Measurements from ENCODE around the gene SEMA3C. TPM values are rescaled to one million over a fixed set of nuclear protein-coding genes. Genes with fewer than 3 reads are reported as not detected.

Gene SEMA3C
- total RNA-seq, 1 experiment from 2014 or later, result 13.3 TPM

DNA sequence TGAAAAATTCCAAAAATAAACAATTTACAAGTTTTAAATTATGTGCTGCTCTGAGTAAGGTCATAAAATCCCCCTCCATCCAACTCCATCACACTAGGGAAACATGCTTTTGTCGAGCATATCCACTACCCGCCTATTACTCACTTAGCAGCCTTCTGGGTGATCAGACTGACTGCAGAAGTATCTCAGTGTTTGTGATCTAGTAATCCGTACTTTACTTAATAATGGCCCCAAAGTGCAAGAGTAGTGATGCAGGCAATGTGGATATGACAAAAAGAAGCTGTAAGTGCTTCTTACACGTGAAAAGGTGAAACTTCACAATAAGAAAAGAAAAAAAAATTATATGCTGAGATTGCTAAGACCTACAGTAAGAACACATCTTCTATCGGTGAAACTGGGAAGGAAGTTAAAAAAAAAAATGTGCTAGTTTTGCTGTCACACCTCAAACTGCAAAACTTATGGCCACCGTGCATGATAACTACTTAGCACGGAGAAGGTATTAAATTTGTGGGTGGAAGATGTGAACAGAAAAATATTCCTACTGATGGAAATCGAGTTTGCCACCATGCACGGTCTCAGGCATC, 43.2 kb downstream of the SEMA3C start:
- no peak for DNase-seq (ENCODE audit: low spot score)
- Histone ChIP-seq H3K9me3 (ENCODE audit: low read depth, low read length, poor library complexity, severe bottlenecking) (no peaks in the 10 kb centered on the region), H3K4me1 (ENCODE audit: insufficient read depth, low read length, poor library complexity, severe bottlenecking) (peaks cover 10% of the 10 kb centered on the region), H3K27me3 (replicated peaks; ENCODE audit: insufficient read depth, low read depth, low read length, poor library complexity) (no peaks in the 10 kb centered on the region), H3K36me3 (ENCODE audit: insufficient read depth, low read length, poor library complexity, severe bottlenecking) (no peaks in the 10 kb centered on the region), H3K4me3 (ENCODE audit: low read depth, low read length, poor library complexity, severe bottlenecking) (no peak overlapping the region), H3K27ac (ENCODE audit: low read depth, low read length, poor library complexity, severe bottlenecking) (no peak overlapping the region)
- no peak for TF ChIP-seq EZH2 (IDR thresholded peaks at IDR 0.05; ENCODE audit: borderline replicate concordance, low read depth, low read length, poor library complexity, severe bottlenecking)
- TF ChIP-seq, protein P1, sequence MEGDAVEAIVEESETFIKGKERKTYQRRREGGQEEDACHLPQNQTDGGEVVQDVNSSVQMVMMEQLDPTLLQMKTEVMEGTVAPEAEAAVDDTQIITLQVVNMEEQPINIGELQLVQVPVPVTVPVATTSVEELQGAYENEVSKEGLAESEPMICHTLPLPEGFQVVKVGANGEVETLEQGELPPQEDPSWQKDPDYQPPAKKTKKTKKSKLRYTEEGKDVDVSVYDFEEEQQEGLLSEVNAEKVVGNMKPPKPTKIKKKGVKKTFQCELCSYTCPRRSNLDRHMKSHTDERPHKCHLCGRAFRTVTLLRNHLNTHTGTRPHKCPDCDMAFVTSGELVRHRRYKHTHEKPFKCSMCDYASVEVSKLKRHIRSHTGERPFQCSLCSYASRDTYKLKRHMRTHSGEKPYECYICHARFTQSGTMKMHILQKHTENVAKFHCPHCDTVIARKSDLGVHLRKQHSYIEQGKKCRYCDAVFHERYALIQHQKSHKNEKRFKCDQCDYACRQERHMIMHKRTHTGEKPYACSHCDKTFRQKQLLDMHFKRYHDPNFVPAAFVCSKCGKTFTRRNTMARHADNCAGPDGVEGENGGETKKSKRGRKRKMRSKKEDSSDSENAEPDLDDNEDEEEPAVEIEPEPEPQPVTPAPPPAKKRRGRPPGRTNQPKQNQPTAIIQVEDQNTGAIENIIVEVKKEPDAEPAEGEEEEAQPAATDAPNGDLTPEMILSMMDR (conservative IDR thresholded peaks at IDR 0.05; ENCODE audit: low read depth, low read length), result no peak
- CTCF ChIA-PET, result no interaction called here
- POLR2A ChIA-PET (ENCODE audit: low non-redundant PET), result no interaction called here
- BruUV-seq (replicated peaks), result no TSS peak
- intact Hi-C loops (cut with micrococcal nuclease; ENCODE audit: unreplicated experiment), result no loop called here

DNA sequence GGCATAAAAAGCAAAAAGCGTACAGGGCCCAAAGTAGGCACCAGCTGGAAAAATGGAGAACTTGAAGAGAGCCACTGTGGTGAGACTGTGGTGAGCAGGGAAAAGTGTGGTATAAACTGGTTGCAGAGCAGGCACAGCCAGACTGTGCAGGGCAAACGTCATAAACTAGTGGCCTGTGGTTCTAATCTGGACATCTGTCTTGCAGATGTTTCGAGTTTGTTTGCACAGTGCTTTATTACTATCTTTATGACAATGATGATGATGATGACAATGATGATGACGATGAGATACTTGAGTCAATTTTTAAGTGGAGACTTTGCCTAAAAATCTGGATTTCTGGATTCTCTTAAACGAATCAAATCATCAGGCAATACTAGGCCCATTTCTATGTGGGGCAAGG, 45.7 kb downstream of the SEMA3C start:
- H3K27me3 ChIP-seq (replicated peaks; ENCODE audit: insufficient read depth, low read depth, low read length, poor library complexity), result no peaks in the 10 kb centered on the region
- no peaks in the 10 kb centered on the region for H3K36me3 ChIP-seq (ENCODE audit: insufficient read depth, low read length, poor library complexity, severe bottlenecking)
- CTCF ChIA-PET, result no interaction called here
- H3K9me3 ChIP-seq (ENCODE audit: low read depth, low read length, poor library complexity, severe bottlenecking), result no peaks in the 10 kb centered on the region
- no TSS peak for BruUV-seq (replicated peaks)
- DNase-seq (ENCODE audit: low spot score), result no peak
- no peak overlapping the region for H3K27ac ChIP-seq (ENCODE audit: low read depth, low read length, poor library complexity, severe bottlenecking)
- no peak overlapping the region for H3K4me3 ChIP-seq (ENCODE audit: low read depth, low read length, poor library complexity, severe bottlenecking)
- POLR2A ChIA-PET (ENCODE audit: low non-redundant PET), result no interaction called here
- H3K4me1 ChIP-seq (ENCODE audit: insufficient read depth, low read length, poor library complexity, severe bottlenecking), result peaks cover 20% of the 10 kb centered on the region
- no peak for TF ChIP-seq EZH2 (IDR thresholded peaks at IDR 0.05; ENCODE audit: borderline replicate concordance, low read depth, low read length, poor library complexity, severe bottlenecking)
- TF ChIP-seq, protein P1 (conservative IDR thresholded peaks at IDR 0.05; ENCODE audit: low read depth, low read length), result no peak
- intact Hi-C loops (cut with micrococcal nuclease; ENCODE audit: unreplicated experiment), result no loop called here

GRCh38 chr7:80871228-80871627, 47.6 kb downstream of the SEMA3C start:
- H3K36me3 ChIP-seq (ENCODE audit: insufficient read depth, low read length, poor library complexity, severe bottlenecking), result no peaks in the 10 kb centered on the region
- H3K9me3 ChIP-seq (ENCODE audit: low read depth, low read length, poor library complexity, severe bottlenecking), result no peaks in the 10 kb centered on the region
- no peak for DNase-seq (ENCODE audit: low spot score)
- ChIA-PET CTCF (no interaction called here), POLR2A (ENCODE audit: low non-redundant PET) (no interaction called here)
- H3K27ac ChIP-seq (ENCODE audit: low read depth, low read length, poor library complexity, severe bottlenecking), result no peak overlapping the region
- H3K4me3 ChIP-seq (ENCODE audit: low read depth, low read length, poor library complexity, severe bottlenecking), result no peak overlapping the region
- peaks cover 20% of the 10 kb centered on the region for H3K4me1 ChIP-seq (ENCODE audit: insufficient read depth, low read length, poor library complexity, severe bottlenecking)
- no peaks in the 10 kb centered on the region for H3K27me3 ChIP-seq (replicated peaks; ENCODE audit: insufficient read depth, low read depth, low read length, poor library complexity)
- no TSS peak for BruUV-seq (replicated peaks)
- TF ChIP-seq EZH2 (IDR thresholded peaks at IDR 0.05; ENCODE audit: borderline replicate concordance, low read depth, low read length, poor library complexity, severe bottlenecking), result no peak
- TF ChIP-seq, protein P1 (conservative IDR thresholded peaks at IDR 0.05; ENCODE audit: low read depth, low read length), result no peak
- intact Hi-C loops (cut with micrococcal nuclease; ENCODE audit: unreplicated experiment), result no loop called here

All from A673 (cell line).